ENCODE data around the gene CREB3.

CREB3 gene

DNA sequence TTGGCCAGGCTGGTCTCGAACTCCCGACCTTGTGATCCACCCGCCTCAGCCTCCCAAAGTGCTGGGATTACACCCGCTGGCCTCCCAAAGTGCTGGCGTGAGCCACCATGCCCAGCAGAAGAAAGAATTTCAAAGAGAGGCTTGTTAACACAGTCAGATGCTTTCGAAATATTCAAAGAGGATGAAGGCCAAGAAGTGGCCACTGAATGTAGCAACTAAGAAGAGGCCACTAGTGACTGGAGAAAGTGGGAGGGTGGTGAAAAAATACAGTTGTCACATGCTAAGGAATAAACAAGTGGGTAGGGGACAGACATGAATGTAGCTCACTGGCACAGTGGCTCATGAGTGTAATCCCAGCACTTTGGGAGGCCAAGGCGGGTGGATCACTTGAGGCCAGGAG is 29.8 kb upstream of the CREB3 start:
- DNase-seq (ENCODE audit: low spot score) = no peak

DNA sequence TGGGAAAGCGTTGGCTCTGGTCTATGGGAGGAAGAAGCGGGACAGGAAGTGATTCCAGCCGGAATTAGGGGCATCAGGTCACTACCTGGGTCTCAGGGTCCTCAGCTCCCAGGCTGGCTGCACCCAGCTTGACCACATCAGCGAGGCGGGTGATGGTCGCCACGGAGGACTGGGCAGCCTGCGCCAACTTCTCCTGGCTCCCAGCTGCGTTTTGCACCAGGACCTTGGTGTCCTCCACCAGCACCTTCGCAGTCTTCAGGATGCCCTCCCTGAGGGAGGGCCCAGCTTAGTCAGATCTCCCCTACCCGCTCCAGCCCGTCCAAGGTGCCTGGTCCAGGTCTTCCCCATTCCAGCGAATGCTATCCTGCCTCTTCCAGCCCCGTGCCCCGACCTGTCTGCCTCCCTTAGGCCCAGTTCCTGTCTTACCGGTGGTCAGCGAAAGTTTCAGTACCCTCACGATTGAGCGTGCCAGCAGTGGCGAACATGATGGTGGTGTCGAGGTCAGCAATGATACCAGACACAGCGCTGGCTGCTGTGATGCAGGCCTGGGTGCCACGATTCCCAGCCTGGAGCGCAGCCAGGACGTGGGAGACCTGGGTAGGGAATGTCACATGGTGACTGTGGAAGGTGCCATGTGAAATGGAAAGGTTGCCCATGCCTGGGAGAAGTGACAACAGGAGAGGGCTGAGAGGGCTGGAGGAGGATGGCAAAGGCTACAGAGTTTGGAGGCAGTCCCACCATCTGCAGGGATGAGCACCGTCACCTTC is 28.4 kb upstream of the CREB3 start:
- DNase-seq (ENCODE audit: low spot score) = no peak

DNA sequence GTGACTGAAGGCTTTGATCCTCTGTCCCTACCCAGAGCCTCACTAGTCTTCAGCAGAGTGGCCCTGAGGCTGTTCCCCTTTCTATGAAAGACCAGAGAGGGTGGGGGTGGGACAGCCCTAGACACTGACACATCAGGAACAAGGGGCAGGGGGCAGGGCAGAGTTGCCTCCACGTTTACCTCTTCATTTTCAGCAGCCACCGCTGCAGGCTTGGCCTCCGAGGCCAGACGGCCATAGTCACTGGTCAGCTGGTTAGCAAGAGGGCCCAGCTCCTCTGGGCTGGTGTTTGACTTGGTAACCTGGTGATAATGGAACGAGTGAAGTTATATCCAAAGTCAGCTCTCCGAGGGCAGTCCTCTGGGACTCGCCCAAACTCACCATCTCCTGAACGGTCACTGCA is 27.1 kb upstream of the CREB3 start:
- no peak for DNase-seq (ENCODE audit: low spot score)

DNA sequence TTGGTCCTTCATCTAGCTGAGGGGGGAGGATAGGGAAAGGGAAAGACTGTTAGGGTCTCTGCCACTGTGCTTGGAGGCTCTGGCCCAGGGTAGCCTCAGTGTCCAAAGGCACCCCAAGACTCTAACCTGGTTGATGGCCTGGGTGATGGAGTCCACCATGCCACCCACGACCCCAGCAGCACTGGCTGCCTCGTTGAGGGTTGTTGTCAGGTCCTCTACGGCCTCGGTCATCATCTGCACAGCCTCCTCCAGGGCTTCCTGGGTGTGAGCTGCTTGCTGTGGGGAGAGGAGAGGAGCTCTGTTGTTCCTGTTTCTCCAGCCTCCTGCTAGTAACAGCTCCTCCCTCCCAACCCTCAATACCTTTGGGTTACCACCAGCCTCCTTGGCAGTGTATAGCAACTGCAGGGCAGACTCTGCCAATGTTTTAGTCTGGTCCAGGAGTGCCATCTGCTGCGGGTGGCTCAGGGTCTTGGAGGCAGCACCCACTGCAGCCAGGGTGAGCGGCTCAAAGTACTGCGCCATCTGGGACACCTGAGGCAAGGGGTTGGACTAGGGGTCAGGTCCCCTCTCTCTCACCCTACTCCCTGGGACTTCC is 26.5 kb upstream of the CREB3 start:
- DNase-seq (ENCODE audit: low spot score) = no peak

DNA sequence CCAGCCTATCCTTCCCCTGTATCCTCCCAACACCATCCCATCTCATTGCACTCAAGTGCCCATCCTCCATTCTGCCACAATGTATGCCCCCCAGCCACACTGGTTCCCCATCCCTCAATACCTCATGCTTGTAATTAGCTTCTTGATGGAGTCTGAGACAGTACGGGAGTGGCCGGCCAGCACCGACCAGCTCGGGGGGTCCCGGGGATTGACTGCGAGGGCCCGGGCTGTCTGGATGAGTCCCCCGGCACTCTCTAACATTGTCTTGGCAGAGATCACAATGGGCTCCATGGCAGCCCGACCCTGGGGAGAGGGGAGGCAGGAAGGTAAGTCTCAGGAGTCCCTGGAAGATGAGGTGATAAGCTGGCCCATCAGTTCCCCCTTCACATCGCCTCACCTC is 25.5 kb upstream of the CREB3 start:
- DNase-seq (ENCODE audit: low spot score) = no peak

DNA sequence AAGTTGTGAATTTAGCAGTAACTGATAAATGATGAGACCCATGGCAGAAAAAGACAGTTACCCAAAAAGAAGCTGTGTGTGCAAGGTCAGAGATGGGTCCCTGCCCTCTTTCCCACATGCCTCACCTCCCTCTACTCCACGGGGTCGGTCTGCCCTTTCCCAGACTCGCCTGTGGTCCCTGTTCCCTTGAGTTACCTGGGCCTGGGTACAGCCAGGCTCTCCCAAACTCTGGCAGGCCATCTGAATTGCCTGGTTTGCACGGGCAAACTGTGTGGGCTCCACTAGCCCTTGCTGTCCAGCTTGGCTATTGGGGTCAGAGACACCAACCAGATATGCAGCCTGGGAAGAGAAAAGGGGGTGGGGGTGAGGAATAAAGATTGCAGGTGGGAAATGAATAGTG is 24.3 kb upstream of the CREB3 start:
- no peak for DNase-seq (ENCODE audit: low spot score)

DNA sequence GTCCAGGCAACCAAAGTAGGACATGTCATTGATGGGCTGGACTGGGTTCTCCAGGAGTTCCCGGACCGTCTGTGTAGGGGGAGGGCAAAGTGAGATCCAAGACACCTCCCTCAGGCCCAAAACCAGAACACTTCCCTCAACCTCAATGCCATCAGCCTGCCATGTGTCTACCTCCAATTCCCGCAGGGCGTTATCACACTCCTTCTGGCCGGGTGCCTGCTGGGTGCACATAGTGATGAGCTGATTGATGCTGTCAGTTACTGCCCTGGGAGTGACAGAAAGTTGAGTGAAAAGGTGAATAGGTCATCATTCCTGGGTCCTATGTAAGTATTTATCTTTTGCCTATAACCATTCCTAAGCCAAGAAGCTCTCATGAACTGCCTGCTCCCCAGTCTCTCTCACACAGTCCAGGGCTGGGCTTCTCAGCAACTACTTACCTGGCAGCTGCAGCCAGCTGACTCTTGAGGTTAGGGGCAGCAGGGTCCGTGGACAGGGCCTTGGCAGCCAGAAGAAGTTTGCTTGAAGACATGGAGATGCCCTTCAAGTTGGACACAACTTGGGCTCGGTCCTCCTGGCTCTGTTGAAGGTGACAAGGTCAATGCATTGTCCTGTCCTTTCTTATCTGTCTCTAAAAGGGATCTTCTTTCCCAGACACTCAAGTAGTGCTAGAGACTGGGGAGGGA is 21.5 kb upstream of the CREB3 start:
- no peak for DNase-seq (ENCODE audit: low spot score)

DNA sequence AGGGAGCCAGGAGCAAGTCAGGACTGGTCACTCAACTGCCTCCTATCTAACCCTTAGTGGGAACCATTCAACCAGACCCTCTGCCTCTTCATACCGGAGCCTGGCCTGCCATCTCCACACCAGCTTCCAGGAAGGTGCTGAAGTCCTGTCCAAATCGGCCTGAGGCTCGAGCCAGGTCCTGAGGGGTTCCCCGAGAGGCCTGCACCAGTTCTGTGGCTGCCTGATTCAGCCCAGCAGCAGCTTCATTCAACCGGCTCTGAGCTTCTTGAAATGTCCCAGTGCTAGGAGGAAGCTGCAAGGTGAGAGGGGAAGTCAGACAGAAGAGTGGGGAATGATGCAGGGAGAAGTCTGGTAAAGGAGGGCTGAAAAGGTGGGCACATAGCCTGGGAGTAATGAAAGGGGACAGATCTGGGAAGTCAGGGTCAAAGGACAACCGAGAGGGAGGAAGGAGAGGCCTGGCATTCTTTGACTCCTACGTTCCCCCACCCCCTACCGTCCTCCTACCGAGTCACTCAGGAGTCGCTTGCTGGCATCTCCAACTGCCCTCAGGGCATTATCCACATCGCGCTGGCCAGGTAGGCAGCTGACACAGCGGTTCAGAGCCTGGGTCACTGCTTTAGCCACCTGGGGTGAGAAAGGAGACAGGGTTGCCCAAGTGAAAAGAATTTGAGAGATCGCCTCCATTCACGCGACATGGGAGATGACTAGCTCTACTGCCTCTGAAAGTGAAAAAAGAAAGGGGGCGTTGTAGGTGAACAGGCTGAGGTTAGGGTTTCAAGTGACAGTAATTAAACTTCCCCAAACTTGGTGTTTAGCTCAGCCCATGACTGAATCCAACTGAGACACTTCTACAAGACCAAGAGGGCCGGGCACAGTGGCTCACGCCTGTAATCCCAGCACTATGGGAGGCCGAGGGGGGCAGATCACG is 20.7 kb upstream of the CREB3 start:
- DNase-seq (ENCODE audit: low spot score) = no peak

DNA sequence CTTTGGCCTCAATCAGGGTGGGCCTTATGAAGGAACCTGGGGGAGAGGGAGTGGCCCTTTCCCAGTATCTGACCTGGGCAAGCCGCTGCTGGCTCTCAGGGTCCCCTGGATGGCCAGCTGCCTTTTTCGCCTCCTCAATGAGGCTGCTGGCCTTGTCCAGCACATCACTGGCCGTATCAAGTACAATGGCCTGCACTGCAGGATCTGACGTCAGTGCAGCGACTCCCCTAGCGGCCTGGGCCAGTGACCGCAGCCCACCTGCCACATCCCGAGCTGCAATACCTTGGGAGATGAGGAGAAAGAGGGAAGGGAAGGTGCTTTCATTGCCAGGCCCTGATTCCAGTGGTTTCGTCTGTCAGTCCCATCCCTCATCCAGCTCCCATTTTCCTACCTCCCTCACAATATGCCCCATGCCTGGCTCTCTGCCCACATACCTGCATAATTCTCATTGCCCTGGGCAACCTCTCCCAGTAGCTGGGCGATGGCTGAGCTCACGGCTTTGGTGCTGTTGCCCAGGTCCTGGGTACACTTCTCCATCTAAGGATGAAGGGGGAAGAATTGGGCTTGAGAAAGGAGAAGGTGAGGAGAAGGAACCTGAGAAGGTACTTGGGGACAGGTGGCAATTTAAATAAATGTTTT is 19.6 kb upstream of the CREB3 start:
- peak; percentile 52 for DNase-seq (ENCODE audit: low spot score)

DNA sequence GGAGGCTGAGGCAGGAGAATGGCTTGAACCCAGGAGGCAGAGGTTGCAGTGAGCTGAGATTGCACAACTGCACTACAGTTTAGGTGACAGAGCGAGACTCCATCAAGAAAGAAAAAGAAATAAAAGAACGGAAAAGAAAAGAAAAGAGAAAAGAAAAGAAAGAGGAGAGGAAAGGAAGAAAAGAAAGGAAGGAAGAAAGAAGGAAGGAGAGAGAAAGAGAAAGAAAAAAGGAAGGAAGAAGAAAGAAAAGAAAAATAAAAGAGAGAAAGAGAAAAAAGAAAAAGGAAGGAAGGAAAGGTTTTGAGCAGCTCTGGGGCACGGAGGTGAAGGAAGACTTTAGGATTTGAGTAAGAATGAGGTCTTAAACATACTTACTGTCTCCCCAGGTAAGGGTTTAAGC is 18.9 kb upstream of the CREB3 start:
- no peak for DNase-seq (ENCODE audit: low spot score)

DNA sequence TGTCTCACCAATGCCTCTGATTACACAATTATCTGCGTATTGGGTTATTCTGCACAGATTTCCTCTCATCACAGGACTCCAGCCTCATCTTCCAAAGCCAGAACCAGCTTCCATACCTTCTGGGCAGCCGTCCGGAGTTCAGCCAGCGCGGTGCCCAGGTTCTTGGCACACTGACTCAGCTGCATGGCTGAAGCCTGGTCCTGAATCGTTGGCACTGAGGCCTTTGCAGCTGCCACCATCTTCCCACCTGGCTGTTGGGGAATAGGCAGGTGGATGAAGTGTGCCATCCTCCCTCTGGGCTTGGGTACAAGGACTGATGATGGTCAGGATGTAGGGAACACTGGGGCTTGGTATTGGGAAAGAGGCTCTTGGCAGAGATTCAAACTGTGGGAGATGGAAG is 18.3 kb upstream of the CREB3 start:
- no peak for DNase-seq (ENCODE audit: low spot score)

DNA sequence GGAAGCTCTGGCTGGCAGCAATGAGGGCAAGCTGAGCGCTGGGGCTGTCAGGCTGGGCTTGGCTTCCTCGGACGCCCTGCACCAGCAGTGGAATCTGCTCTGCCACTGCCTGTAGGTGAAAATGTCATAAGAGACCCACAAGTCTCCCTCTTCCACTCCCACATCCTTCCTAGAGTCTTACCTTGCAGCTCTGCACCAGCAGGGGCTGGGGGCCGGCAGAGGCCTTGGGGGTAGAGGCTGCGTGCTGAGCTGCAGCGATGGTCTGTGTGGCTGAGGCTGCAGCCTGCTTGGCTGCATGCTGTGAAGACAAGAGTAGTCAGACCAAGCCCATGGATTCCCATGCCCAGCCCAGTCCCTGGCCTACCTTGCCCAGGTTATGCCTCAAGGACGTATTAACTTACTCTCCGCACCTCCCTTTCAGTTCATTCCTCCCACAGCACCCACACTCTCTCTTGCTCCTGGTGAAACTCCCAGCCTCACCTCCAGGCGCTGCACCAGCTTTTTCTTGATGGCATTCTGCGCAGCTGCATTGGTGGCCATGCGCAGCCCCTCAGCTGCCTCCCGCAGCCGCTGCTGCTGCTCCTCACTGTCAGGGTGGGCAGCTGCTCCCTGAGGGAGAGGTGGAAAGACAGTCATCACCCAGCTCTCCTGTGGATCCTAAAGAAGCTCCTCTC is 17.8 kb upstream of the CREB3 start:
- DNase-seq (ENCODE audit: low spot score) = peak; percentile 24

DNA sequence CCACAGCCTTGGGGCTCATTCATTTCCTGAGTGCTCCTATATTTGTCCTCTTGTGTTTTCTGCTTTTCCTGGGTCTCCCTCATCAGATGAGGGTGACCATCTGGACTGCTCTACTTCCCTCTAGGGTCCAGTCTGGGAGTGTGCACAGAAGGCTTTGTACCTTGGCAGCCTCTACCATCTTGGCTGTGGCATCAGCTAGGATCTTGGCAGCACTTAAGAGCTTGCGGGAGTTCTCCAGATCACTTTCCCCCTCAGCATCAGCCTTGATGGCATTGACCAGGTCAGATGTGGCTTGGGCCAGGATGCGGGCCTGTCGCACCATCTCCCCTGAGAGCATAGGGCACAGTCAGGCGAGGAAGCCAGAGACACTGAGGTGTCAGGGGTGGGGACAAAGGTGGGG is 16.2 kb upstream of the CREB3 start:
- peak; percentile 32 for DNase-seq (ENCODE audit: low spot score)

DNA sequence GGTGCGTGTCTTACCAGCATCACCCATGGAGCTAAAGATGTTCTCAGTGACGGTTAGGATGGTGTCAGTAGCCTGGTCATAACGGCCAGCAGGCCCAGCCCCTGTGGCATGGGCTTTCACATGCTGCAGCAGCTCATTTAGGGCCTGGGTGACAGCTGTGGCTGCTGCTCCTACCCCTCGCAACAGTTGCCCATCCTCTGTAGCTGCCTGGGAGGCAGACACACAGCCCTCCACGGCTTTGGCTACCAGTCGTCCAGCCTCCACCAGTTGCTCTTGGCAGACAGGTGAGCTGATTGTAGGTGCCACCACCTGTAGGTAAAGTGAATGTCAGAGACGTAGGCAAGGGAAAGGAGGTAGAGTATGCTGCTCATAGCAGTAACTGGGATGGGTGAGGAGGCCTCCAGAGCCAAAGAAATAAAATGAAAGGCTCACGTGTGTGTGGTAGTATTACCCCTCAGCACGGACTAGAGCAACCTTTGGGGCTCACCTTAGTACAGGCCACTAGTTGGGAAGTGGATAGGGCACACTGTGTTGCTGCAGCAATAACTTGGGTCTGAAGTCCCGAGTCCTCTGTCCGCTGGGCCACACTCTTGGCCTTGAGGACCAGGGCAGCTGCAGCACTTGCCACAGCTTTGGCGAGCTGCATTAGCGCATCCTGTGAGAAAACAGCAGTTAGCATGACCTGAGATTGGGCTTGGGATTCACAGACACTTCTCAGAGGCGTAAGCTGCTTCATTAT is 15.2 kb upstream of the CREB3 start:
- DNase-seq (ENCODE audit: low spot score) = no peak

DNA sequence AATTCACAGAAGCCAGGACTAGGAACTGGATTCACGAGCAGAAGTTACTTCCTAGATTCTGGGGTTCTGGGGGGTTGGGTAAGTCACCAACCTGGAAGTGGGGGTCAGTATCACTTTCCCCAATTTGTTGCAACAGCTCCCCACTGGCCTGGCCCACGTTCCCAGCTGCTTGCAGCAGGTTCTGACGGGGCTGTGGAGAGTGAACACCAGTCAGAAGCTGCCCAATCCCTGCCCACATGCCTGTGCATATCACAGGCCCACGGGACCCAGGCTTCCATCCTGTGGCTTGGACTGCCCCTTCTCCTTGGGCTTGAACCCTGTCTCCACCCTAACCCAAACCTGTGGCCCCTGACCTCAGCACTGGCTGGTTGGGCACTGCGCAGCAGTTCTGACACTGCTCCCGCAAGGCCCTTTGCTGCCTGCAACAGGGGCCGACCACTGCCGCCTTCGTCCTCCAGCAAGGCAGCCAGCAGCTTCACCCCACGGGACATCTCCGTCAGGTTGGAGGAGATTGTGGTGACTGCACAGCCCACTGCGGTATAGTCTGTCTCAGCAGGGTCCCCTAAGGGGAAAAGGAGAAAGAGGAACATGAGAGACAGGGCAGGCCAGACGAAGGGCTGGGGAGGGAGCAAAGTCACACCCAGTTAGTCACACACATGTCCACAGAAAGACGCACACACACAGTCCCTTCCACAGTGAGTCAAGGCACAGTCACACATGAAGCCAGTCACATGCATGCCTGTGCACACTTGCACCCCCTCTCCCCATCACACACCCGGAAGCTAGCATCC is 13.6 kb upstream of the CREB3 start:
- peak; percentile 29 for DNase-seq (ENCODE audit: low spot score)

DNA sequence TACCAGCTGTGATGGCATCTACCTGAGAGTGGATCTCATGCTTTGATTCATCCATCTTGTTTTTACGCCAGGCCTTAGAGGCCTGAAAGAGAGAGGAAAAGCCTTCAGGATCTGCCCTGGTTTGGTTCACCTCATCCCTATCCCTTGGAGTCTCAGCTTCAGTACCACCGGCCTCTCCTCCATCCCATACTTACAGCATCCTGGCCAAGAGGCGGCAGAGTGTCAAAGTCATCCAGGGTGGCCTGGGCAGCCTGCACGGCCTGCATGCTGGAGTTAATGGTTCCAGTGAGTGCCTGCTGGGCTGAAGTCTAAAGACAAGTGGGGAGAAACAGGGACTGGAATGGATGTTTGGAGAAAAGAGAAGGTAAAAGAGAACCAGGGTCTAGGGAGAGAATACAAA is 12.9 kb upstream of the CREB3 start:
- DNase-seq (ENCODE audit: low spot score) = no peak

DNA sequence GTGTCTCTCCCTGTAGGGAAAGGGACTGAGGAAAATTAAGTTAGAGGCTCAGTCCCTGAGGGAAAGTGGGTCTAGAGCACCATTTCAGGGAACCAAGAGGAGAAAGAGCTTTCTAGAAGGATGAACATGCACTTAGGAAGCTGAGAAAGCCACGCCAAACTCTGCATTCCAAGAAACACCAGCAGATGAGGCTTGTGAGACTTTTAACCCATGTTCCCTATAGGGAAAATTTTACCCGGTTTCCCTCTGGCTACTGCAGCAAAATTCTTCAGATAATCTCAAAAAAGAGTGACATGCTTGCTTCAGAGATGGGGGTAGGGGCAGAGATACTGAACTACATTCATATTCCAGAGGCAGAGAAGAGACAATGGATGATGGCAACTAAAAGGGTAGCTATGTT is 9.0 kb upstream of the CREB3 start:
- DNase-seq (ENCODE audit: low spot score) = no peak

DNA sequence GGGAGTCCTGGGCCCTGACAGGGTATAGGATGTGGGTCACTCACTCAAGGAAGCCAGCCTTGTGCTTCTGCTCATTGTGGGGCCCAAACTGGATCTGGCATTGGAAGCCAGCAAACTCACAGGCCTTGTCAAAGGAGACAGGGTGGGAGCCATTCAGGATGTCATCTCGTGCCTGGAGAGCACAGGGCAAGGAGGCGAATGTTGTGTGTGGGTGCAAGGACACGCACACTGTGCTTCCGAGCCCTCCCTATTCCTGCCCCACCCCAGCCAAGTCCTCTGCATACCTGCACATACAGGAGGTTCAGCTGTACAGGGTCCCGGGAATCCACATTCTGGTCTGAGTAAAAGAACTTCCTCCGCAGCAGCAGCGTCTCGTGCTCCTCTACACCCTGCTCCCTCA is 8.6 kb upstream of the CREB3 start:
- DNase-seq (ENCODE audit: low spot score) = no peak

DNA sequence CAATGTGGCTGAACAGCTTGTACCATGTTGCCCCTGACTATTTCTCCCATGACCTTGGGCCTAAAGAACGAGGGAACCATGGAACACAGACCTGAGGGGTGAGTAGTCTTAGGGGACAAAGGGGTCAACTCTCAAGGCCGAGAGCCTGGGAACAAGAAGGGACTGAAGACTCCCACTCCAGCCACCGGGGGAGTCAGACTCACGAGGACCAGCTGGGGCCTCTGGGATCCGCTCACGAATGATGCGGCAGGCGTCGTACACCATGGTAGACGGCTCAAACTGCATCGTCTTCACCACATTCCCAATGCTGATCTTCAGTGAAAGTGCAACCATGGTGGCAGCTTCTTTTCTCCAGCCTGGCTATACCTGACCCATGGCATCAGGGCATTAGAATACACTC is 7.1 kb upstream of the CREB3 start:
- DNase-seq (ENCODE audit: low spot score) = no peak

DNA sequence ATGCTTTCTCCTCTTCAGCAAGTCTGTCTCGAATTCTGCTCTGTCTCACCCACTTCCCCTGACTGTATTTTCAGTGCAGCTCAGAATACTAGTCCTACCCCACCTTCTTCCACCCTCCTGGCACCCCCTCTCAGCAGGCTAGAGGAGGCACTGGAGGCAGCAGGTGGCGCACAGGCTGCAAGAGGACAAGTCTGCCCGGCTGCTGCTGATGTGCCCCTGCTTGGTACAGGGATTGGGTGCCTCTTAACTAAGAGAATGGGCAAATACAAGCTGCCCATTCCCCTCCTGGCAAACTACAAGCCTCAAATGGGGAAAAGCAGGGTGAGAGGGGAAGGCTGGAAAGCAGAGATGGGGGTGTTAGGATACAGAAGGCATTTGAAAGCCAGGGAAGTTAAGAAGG is 5.5 kb upstream of the CREB3 start:
- DNase-seq (ENCODE audit: low spot score) = no peak

All from ecto neural progenitor cell (in vitro differentiated cells).